HEK293 (cell line): ENCODE data around the gene FTO.

ENCODE experiments used
- SP2 ChIP-seq: fragments of 450-650 bp; formaldehyde crosslinking; IDR thresholded peaks from 2 replicates; pipeline ENCODE4 v1.5.1; 2016; ENCODE audit warnings: missing biosample characterization, missing genetic modification characterization
- YY1 ChIP-seq: fragments of 450-650 bp; formaldehyde crosslinking; IDR thresholded peaks from 2 replicates; pipeline ENCODE4 v1.5.1; 2018; ENCODE audit warnings: missing biosample characterization, missing genetic modification characterization
- ZNF660 ChIP-seq: fragments of 450-650 bp; IDR thresholded peaks from 2 replicates; pipeline ENCODE4 v1.5.1; 2018; ENCODE audit warnings: missing biosample characterization, mild to moderate bottlenecking, missing genetic modification characterization
- ZNF76 ChIP-seq: fragments of 450-650 bp; formaldehyde crosslinking; IDR thresholded peaks from 2 replicates; pipeline ENCODE4; 2016; ENCODE audit warnings: low read depth, missing biosample characterization, missing genetic modification characterization, borderline replicate concordance
- ZSCAN4 ChIP-seq: fragments of 450-650 bp; formaldehyde crosslinking; IDR thresholded peaks from 2 replicates; pipeline ENCODE4 v1.5.1; 2017; ENCODE audit warnings: missing biosample characterization, missing genetic modification characterization
- TF ChIP-seq, protein P1 (sequence below): fragments of 450-650 bp; formaldehyde crosslinking; IDR thresholded peaks from 2 replicates; pipeline ENCODE4 v1.5.1; 2016; ENCODE audit warnings: missing biosample characterization, missing genetic modification characterization

DNA sequence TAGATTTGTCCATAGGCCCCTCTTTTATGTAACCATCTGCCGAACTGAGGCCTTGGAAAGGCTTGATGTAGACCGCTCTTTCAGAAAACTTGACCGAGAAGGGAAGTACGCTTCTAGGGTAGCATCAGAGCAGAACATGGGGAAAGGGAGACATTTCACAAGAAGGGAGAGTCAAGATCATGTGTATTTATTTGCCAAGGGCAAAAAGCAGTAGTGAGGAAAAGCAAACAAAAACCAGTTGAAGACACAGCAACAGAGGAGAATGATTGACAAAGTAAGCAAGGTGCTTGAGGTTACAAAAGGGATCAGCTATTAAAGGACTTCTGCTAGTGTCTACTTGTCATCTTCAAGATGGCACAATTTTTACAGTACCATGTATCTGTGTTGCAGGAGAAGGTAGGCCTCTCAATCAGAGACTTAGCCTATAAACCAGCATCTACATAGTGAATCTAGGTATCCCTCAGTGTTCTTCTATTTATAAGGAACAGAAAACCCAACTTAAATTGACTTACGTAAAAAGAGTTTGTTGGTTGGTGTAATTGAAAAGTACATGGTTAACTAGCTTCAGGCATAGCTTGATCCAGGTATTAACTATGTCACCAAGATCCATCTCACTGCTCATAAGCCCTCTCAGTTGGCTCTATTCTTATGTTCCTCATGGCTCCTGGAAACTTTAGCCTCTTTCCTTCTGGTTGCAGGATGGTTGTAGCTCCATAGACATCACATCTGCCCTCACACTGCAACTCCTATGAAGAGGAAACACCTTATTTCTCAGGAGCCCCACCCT, 294.3 kb downstream of the FTO start:
- no peak for TF ChIP-seq ZNF76
- no peak for TF ChIP-seq ZSCAN4 (tag by site-specific recombination)
- TF ChIP-seq, protein P1, sequence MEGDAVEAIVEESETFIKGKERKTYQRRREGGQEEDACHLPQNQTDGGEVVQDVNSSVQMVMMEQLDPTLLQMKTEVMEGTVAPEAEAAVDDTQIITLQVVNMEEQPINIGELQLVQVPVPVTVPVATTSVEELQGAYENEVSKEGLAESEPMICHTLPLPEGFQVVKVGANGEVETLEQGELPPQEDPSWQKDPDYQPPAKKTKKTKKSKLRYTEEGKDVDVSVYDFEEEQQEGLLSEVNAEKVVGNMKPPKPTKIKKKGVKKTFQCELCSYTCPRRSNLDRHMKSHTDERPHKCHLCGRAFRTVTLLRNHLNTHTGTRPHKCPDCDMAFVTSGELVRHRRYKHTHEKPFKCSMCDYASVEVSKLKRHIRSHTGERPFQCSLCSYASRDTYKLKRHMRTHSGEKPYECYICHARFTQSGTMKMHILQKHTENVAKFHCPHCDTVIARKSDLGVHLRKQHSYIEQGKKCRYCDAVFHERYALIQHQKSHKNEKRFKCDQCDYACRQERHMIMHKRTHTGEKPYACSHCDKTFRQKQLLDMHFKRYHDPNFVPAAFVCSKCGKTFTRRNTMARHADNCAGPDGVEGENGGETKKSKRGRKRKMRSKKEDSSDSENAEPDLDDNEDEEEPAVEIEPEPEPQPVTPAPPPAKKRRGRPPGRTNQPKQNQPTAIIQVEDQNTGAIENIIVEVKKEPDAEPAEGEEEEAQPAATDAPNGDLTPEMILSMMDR, result no peak
- no peak for TF ChIP-seq ZNF660
- no peak for TF ChIP-seq YY1 (tag by site-specific recombination)
- TF ChIP-seq SP2 (tag by site-specific recombination), result no peak
